Neural progenitor cell (in vitro differentiated cells): ENCODE data around the gene HEXIM2.

Experiments
- EZH2 ChIP-seq: fragments of 200-600 bp; sonication (generic); IDR thresholded peaks from 2 replicates; pipeline ENCODE4 v1.6.1; 2017; ENCODE audit warnings: antibody characterized with exemption, mild to moderate bottlenecking, moderate library complexity
- EZH2phosphoT487 ChIP-seq: fragments of 200-600 bp; sonication (generic); IDR thresholded peaks from 2 replicates; pipeline ENCODE4 v1.6.1; 2017; ENCODE audit warnings: antibody characterized with exemption
- TF ChIP-seq, protein P1 (sequence below): fragments of 200-600 bp; sonication (generic); IDR thresholded peaks from 2 replicates; pipeline ENCODE4 v1.5.1; 2017; ENCODE audit warnings: antibody characterized with exemption, mild to moderate bottlenecking

DNA sequence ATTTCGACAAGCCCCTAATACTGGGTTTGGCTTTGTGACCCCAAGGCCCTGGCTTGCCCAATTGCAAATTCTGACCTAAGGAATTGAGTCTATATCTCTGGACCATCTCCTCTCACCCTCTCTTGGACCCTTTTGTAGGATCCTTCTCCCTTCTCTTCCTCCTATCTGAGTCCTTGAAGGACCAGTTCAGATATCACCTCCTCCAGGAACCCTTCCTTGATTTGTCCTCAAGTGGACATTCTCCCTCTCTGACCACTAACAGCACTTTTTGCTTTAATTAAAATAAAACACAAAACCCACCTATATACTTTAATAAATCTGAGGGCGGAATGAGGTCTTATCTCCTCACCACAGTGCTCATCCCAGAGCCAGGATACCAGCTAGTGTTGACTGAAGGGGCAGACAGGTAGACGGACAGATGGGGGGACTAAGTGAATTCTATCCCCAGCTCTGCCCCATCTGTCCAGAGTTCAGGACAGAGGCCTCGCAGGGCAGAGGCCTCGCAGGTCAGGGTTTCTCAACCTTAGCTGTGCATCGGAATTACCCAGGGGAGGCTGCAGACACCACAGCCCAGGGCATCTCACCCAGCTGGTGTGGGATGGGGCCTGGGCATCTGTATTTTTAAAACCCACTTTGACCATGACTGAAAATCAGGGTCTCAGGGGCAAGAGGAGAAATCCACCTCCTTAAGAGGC lies 38.5 kb upstream of the HEXIM2 start:
- TF ChIP-seq, protein P1, sequence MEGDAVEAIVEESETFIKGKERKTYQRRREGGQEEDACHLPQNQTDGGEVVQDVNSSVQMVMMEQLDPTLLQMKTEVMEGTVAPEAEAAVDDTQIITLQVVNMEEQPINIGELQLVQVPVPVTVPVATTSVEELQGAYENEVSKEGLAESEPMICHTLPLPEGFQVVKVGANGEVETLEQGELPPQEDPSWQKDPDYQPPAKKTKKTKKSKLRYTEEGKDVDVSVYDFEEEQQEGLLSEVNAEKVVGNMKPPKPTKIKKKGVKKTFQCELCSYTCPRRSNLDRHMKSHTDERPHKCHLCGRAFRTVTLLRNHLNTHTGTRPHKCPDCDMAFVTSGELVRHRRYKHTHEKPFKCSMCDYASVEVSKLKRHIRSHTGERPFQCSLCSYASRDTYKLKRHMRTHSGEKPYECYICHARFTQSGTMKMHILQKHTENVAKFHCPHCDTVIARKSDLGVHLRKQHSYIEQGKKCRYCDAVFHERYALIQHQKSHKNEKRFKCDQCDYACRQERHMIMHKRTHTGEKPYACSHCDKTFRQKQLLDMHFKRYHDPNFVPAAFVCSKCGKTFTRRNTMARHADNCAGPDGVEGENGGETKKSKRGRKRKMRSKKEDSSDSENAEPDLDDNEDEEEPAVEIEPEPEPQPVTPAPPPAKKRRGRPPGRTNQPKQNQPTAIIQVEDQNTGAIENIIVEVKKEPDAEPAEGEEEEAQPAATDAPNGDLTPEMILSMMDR = no peak
- TF ChIP-seq EZH2 = no peak
- TF ChIP-seq EZH2phosphoT487 = no peak
